GM23338 (cell line): ENCODE measurements around the gene MKKS.

Experiments used
- CTCF ChIP-seq, 2 experiments: fragments of 200-600 bp in 1 of 2; sonication (generic) in 1 of 2; conservative IDR thresholded peaks; 2 replicates each; pipeline versions ENCODE4 v1.5.1 to v1.6.1; 2016 to 2017; ENCODE audit warnings: antibody characterized with exemption in 2 of 2, low read depth in 2 of 2, mild to moderate bottlenecking in 2 of 2, moderate library complexity in 1 of 2
- EZH2 ChIP-seq: fragments of 200-600 bp; sonication (generic); IDR thresholded peaks from one replicate; pipeline ENCODE4 v1.8.0; 2017; ENCODE audit warnings: antibody characterized with exemption, mild to moderate bottlenecking, low read depth; ENCODE audit not compliant: unreplicated experiment
- EZH2phosphoT487 ChIP-seq: fragments of 200-600 bp; sonication (generic); IDR thresholded peaks from one replicate; pipeline ENCODE4 v1.8.1; 2018; ENCODE audit warnings: antibody characterized with exemption; ENCODE audit not compliant: unreplicated experiment
- REST ChIP-seq: IDR thresholded peaks from one replicate; pipeline ENCODE4 v1.6.1; 2018; ENCODE audit warnings: antibody characterized with exemption; ENCODE audit not compliant: unreplicated experiment

GRCh38 chr20:10465135-10465534, 31.1 kb upstream of the MKKS start:
- TF ChIP-seq EZH2phosphoT487 (no peak), CTCF (conservative IDR thresholded peaks at IDR 0.05; ENCODE audit: low read depth in 2 of 2) (no peak), EZH2 (no peak), REST (no peak)
